Activated gamma-delta T cell treated with Interleukin-2 at 50 U/mL for 16 hours (primary cell): ENCODE results near the gene HLA-DMB.

Source experiments
- DNase-seq: peaks from one replicate; pipeline ENCODE4 v3.0.0-alpha.2; 2020

The HLA-DMB gene

GRCh38 chr6:32905078-32905477 is 35.8 kb downstream of the HLA-DMB start:
- no peak for DNase-seq

GRCh38 chr6:32903952-32904351 is 36.9 kb downstream of the HLA-DMB start:
- DNase-seq, result no peak

DNA sequence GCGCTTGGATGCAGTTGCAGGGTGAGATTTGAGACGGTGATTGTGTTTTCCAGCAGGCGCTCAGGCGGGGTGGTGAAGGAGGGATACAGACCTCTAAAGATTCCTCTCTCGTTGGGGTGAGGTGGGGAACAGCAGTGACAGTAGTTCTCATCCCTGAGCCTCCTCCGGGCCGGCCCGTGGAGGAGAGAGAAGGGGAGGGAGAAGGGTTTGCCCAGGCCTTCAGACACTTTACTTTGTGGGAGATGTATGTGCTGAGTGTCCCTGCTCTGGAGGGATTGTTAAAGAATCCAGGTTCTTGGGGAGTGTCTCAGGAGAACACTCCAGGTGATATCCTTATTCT is 45.9 kb downstream of the HLA-DMB start:
- no peak for DNase-seq

- DNase-seq, result peak; percentile 91
Measured at GRCh38 chr6:32894085-32895005, 46.5 kb downstream of the HLA-DMB start.

GRCh38 chr6:32890831-32891230 is 50.0 kb downstream of the HLA-DMB start:
- DNase-seq, result no peak

GRCh38 chr6:32889533-32889932 is 51.3 kb downstream of the HLA-DMB start:
- DNase-seq, result no peak

- DNase-seq, result no peak
Measured at GRCh38 chr6:32888576-32888975, 52.3 kb downstream of the HLA-DMB start.

GRCh38 chr6:32887616-32888015 is 53.2 kb downstream of the HLA-DMB start:
- no peak for DNase-seq

DNA sequence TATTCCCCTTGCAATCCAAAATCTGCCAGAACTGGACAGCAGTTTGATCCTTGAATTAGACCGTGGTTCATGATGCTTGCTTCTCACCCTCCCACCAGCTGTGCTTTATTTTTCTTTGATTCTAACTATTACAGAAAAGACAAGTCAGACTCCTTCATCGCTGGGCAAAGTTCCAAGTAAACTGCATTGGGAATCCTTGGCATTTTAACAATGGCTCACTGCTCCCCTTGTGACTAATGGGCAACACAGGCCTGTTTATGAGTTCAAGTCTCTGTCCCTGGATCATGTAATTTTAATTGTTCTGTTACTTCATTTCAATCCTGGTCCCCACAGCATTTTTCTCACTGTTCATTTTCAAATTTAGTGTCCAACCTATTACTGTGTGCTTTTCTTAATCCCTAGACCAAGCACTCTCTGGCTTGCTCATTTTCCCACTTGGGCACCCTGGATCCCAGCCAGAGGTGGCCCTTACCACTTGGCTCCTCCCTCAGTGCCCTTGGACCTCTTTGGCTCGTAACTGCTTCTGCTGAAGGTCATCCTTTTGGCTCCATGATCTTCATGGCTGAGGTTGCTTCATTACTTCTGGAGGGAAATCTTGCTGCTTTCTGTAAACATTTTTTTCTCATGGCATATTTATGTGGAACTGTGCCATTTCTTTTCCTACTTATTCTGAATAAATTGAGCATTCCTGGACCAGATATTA is 54.0 kb downstream of the HLA-DMB start:
- no peak for DNase-seq

DNA sequence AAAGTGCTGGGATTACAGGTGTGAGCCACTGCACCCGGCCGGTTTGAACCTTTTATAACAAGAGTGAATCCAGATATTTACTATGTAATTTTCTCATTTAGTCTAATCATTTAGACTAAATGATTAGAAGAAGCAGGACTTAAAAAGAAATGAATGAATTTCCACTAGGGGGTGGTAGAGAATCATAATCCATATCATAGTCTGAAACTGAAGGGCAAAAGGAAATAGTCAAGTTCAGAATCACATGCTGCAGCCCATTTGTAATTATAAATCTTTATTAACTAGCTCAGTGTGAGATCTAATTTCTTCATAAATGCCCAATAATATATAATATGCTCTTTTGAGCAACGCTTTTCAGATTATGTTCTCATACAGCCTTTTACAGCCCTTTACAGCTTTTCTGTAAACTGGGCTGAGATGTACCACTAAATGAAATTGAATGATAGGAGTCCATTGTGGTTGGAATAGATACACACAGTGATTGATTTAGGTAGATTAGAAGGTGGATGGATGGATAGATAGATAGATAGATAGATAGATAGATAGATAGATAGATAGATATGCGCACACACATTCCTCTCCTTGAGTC is 55.0 kb downstream of the HLA-DMB start:
- DNase-seq, result no peak
